NCI-H2171 (cell line): ENCODE results near the gene DNM1.
"Not testable (repeated sequence)": the region's sequence is repeated elsewhere in the genome, so short reads cannot be mapped to it uniquely, and the experiment has no call there.

ENCODE experiments used
- DNase-seq: peaks from one replicate; lab custom pipeline; 2025; lab: John Stamatoyannopoulos, UW

Gene DNM1

DNA sequence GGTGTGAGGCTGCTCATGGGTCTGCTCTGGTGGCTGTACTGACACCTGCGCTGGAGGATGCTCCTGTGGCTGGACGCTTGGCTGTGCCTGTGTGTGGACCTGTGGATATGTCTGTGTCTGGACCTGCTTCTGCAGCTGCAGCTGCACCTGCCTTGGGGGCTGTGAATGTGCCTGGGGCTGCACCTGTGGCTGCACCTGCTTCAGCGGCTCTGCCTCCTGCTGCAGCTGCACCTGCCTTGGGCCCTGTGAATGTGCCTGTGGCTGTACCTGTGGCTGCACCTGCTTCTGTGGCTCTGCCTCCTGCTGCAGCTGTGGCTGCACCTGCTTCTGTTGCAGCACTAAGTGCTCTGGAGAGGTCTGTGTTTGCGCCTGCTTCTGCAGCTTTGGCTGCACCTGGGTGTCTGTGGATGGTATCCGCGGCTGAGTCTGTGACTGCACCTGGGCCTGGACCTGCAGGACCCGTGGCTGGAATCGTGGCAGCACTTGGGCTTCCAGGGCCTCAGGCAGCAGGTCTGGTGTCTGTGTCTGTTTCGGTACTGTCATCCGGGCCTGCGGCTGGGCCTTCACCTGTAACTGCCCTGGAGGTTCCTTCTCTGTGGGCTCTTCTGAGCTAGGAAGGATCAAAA, 24.3 kb upstream of the DNM1 start:
- no peak for DNase-seq

DNA sequence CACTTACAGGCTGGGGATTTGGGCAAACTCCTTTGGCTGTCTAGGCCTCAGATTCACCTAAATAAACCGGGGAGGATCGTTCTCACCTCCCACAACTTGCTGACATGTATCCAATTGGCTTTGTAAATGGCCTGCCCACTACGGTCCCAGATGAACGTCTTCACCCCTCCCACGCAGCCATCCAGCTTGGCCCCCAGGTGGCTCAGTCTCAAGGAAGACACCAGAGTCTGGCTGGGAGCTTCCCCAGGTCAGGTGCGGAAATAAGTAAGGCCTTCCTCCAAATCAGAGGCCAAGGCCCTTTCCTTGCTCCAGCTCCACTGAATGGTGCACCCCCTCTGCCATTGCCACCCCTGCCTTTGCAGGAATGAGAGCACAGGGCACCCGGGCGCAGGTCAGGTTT, 23.2 kb upstream of the DNM1 start:
- no peak for DNase-seq

DNA sequence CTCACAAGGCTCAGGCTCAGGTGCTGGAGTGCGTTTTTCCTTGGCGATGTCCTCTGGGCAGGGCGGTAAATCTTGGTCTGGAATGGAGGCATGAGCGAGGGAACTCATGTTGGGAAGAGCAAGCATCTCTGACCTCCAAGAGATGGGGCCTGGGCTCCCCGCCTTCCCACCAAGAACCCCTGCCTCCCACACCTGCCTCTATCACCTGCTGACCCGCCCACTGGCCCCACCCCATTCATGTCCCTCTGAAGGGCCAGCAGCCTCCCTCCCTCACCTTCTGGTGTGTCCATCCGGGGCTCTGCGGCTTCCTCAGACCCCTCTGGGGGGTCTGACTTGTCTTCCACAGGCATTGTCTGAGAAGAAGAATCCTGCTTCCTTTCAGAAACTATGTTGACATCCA, 22.7 kb upstream of the DNM1 start:
- DNase-seq: no peak

DNA sequence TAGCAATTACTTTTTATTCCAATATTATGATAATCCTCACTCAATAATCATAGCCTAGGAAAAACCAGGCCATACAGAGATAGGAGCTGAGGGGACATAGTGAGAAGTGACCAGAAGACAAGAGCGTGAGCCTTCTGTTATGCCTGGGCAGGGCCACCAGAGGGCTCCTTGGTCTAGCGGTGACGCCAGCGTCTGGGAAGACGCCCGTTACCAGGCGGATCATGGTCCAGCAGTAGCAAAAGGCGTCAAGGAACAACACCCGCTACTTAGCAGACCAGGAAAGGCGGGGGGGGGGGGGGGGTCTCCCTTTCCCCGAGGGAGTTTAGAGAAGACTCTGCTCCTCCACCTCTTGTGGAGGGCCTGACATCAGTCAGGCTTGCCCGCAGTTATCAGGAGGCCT, 21.7 kb upstream of the DNM1 start:
- DNase-seq: not testable (repeated sequence)

DNA sequence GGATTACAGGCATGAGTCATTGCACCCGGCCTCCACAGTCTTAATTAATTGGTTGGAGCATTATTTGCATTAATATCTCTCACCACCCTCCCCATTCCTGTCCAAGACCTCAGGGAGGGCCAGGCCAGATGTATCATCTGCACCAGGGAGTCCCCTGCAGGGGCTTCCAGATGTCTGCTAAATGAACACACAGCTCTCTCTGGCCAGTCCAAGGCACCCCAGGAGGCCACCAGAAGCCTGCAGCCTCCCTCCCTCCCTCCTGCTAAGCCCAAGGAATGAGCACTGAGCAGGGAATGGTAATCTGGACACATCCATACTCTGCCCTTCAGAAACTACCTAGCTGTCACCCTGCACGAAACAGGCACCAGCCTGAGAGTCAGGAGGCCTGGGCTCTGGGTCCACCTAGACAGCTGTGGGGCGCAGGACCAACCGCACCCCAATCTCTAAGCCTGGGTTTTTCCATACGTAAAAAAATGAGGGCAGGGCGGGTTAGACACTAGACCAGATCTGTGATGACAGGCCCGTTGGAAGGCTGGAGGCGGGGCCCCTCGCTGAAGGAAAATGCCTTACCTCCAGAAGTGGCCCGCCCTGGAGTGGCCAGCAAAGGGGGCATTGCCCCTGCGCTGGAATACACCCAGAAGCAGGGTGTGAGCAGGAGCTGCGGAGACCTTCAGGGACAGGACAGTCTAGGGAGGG, 20.1 kb upstream of the DNM1 start:
- DNase-seq: no peak

DNA sequence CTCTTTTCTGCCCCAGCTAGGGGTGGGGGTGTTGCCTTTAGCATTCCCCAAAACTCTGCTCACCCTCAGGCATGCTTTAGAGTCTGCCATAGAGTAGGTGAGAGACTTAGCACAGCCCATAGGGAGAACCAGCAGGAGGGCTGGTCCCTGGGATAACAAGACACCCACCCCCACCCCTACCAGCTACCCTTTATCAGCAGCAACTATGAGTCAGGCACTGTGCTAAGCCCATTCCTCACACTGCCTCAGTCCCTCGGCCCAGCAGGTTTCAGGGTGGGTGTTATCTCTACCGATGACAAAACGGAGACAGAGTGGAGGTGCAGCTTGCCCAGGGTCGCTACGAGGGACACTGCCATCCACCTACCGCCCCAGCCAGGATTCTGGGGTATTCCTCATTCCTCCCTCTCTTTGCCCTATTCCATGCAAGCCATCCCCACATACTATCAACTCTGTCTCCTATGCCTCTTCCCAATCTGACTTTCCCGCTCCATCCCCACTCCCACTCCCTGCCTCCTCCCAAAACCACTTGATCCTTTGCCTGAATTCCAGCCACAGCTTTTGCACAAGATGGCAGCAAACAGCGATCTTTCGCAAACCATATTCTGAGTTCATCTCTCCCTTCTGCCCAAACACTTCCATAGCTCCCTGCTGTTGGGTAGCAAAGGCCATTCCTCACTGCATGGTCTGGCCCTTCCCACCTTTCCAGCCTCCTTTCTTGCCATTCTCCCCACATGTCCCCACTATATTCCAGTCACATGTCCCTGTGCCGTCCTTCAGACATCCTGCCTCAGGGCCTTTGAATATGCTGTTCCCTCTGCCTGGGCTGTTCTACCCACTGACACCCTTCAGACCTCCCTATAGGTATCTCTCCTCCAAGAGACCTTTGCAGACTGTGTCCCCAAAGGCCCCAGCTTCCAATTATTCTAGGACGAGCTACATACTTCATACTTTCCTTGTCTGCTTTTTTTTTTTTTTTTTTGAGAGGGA, 16.9 kb upstream of the DNM1 start:
- DNase-seq: no peak

DNA sequence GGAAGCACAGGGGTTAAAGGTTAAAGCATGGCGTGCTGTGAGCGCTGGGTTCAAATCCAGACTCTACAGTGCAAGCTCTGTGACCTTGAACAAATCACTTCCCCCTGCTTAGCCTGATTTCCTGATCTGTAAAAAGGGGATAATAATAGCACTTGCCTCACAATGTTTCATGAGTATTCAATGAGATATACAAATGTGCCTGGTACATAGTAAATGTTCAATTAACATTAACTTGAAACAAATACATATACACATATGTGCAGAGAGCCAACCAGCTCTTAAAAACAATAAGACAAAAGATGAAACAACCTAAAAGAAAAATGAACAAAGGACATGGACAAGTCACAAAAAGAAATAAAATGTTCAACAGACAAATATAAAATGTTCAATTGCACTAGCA, 15.8 kb upstream of the DNM1 start:
- DNase-seq: no peak

DNA sequence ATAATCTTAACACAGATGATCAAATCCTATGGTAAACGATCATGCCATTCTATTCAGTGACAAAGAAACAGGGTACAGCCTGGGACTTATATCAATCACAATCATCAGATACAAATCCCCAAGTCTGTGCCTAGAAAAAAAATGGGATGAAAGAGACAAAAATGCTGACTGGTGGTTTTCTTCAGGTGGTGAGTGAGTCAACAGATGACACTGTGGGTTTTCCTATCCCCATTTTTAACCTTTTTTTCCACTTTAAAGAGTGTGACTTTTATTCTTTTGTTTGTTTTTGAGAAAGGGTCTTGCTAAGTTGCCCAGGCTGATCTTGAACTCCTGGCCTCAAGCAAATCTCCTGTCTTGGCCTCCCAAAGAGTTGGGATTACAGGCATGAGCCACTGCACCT, 15.0 kb upstream of the DNM1 start:
- no peak for DNase-seq

DNA sequence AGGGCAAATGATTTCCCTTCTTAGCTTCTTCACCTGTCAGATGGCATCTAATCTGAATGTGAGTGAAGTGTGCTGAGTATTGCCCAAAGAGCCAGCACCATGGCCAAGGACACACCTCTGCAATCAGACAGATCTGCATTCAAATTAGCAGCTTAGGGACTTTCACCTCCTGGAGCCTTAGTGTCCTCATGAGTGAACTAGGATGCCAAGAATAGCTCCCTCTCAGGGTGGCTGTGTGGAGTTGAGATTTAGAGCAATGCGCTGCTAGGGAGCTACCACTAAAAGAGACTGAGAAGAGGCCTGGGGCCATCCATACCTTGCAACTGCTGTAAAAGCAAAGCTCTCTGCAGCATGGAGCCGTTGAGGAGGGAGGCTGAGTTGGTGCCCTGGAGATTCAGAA, 13.2 kb upstream of the DNM1 start:
- DNase-seq: no peak

DNA sequence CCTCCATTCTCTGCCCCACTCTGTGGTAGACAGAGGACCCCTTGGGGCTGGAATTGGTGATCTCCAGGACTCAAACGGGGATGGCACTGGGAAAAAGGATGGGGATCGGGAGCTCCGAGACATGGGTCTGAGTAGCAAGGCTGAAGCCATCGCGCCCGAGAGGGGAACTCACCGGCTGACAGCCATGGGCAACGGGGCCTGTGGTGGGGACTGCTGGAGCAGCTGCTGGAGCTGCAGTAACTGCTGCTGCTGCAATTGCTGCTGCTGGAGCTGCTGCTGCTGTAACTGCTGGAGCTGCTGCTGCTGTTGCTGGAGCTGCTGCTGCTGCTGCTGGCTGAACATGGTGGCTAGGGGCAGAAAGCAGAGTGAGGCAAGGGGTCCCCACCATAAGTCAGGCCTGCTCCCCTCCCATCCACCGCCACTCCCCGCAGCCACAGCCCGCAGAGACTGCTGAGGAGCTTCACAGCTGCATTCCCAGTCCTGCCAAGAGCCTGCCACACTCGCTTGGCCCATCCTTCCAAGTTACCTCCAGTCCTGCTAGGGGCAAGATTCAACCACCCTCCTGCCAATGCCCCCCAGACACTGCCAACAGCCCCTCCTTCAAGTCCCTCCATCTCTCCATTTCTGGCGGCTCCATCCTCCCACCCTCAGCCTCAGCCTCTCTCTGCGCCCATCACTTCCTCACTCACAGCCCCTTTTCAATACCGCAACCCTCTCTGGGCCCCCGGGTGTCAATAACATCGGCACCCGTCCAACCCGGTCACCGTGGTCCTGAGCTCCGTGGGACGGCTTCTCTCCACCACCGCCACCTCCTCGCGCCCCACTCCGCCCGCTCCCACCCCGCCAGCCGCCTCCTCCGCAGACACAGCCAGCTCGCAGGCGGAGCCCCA, 12.4 kb upstream of the DNM1 start:
- no peak for DNase-seq

DNA sequence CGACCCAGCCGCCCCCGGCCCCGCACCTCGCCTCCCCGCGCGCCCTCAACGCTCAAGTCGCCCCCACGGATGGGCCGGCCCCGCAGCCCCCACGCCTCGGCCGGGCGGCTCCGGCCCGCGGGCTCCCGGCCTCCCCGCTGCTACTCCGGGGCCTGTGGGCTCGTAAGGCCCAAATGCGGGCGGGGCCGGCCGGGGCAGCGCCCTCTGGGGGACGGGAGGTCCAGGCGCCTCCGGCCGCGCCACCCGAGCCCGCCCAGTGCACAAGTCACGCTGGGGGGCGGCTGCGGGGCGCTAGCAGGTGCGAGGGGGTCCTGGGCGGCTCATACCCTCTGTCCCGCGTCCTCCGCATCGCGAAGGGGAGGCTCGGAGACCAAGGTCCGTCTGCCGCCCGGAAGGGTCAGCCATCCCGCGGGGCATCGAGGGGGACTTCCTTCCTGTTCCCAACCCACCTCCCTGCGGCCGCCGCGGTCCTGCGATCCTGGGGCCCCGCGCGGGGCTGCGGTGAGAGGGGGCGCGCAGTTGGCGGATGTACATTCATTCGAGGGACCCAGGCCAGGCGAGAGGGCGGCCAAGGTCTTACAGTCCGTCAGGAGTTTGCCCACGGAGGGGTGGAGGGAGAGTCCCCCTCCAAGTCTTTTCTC, 11.7 kb upstream of the DNM1 start, which contains the start of gene CIZ1:
Gene CIZ1, minus strand, starts transcription at position 167 of the 641 bp plus-strand sequence. CDS start 715 bp downstream, outside the sequence.
- peak; percentile 72 for DNase-seq

DNA sequence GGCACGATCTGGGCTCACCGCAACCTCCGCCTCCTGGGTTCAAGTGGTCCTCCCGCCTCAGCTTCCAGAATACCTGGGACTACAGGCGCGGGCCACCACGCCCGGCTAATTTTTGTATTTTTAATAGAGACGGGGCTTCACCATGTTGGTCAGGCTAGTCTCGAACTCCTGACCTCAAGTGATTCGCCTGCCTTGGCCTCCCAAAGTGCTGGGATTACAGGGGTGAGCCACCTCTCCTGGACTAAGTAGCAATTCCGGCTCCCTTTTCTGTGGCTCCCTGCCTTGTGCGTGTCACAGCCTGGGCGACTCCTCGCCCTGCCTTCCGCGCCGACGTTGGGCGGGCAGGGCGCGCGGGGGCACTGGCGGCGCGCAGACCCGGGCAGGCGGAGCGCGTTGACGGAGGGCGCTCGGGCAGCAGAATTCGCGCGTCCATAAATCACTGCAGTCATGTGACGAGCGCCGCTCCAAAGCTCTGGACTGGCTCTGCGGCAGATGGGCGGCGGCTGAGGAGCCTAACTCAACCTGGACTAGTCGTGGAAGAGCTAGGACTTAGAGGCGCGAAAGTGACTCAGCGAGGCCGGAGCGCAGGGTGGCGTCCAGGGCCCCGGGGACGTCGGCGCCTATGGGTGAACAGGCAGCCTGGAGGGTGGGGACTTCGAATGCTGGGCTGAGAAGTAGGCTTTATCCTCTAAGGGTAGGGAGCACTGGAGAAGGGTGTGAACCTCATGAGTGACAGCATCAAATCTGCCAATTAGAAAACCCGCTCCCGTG, 10.4 kb upstream of the DNM1 start:
- peak; percentile 76 for DNase-seq

DNA sequence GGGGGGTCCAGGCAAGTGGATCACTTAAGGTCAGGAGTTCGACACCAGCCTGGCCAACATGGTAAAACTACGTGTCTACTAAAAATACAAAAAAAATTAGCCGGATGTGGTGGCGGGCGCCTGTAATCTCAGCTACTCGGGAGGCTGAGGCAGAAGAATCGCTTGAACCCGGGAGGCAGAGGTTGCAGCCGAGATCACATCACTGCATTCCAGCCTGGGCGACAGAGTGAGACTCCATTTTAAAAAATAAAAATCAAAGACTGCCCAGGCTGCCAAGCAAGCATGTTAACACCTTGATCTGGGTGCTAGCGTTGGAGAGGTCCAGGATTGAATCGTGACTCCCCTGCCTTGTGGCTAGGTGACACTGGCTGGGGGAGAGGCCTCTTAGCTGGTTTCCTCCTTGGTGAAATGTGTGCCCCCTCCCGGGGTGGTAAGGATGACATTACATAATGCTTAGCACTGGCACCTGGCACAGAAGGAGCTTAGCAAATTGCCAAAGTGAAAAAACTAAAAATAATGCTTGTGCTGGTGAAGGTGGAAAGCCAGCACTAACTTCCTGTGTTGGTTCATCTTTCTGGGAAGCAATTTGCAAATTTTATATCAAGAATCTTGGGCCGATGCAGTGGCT, 9.6 kb upstream of the DNM1 start:
- no peak for DNase-seq

DNA sequence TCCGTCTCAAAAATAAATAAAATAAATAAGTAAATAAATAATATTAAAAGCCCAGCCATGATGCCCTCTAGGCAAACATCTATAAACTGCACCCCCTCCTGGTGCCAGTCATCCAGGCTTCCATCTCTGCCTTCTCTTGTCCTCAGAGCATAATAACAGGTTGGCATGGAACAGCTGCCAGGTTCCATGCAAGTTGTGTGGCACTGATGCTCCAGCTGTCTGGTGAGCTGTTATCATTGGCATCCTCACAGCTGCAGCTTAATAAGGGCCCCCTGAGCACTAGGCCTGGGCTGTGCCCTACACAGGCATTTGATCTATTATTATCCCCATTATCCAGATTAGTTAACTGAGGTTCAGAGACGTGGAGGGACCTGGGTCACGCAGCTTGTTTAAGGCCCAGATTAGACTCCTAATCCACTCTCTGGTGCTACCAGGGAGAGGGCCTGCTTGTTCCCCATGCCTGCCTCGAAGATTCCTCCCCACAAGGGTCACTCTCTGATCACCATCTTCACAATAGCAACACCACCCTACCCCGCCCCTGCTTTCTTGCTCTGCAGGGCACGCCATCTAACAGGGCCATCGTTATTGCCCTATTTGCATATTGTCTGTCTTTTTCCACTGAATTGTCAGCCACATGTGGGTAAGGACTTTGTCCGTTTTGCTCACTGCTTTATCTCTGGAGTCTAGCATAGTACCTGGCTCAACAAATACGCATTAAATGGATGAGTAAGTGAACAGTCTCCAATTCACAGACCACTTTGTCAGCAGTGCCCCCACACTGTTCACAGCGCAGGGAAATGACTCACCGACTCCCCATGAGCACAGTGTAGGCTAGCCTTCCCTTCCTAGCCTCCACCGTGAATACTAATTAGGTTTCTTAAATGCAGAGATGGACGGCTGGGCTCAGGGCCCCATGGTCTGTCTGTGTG, 1.5 kb upstream of the DNM1 start:
- DNase-seq: no peak

DNA sequence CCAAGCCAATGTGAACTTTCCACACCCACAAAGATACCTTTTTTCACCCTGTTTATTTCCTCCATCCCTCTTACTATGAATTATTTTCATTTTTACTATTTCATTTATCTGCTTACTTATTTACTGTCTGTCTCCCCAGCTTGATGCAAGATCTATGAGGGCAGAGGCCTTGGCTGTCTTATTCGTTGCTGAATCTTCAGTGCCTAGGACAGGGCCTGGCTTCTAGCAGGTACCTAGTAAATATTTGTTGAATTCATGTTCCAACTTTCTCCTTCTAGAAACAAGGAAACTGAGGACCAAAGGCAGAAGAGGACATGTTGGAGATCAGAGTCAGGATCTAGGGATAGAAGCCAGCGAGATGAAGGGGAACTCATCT, 543 bp upstream of the DNM1 start:
- DNase-seq: no peak

DNA sequence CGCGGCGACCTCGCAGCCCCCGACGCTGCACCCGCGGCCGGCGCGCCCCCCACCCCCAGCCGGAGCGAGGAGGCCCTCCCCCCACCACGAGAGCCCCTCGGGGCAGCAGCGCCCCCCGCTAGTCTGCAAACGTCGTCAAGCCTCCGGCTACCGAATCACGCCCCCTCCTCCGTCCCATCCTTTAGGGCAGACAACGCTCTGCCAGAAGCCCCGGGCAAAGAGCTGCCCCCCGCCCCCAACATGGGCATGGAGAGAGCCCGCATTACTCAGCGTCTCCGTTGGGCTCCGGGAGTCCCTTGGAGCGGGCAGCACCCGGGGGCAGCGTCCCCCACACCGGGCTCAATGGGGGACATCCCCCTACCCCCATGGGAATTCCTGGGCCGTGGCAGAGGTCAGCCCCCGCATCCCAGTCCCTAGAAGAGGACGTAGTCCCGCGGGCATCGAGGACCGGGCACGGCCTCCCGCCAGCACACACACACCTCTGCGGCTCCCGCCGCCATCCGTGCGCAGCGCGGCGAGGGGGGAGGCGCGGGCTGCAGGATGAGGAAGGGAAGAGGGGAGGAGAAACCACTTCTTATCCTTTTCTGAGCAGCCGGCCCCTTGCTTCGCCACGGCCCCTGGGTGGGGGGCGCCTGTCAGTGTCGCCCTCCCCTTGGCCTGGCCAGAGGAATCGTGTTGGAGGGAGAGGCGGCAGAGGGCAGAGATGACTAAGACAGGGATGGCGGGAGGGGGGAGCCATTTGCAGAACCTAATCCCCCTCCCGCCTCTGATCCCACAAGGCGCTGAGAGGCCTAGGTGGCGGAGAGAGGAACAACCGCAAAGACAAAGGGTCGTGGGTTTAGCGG, 750 bp downstream of the DNM1 start:
- DNase-seq: peak; percentile 74

DNA sequence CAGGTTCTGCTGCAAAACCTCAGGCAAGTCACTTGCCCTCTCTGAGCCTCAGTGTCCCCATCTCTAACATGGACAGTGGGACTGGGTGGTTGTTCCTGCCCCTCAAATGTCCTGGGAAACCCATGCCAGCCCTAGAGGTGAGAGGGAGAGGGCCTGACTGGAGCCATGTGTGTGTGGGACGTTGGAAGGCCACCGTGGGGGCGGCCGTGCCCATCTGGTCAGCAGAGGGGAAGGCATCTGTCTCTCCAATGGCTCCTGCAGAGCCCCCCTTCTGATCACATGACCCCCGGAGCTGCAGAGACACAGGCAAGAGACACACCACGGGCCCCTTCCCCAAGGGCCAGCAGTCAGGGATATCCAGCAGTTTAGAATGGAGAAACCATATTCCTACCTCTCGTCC, 1.7 kb downstream of the DNM1 start:
- no peak for DNase-seq
